Ishikawa (cell line): ENCODE measurements around the gene PMIS2.

Source experiments
- CEBPB ChIP-seq: IDR thresholded peaks from 2 replicates; pipeline ENCODE4 v1.6.1; 2012
- EGR1 ChIP-seq: IDR thresholded peaks from 2 replicates; pipeline ENCODE4 v1.6.1; 2012
- EP300 ChIP-seq: IDR thresholded peaks from 2 replicates; pipeline ENCODE4 v1.6.1; 2012; ENCODE audit warnings: borderline replicate concordance
- FOXM1 ChIP-seq: IDR thresholded peaks from 2 replicates; pipeline ENCODE4 v1.6.1; 2012; ENCODE audit warnings: low read depth, borderline replicate concordance
- MAX ChIP-seq: IDR thresholded peaks from 2 replicates; pipeline ENCODE4 v1.6.1; 2012
- RAD21 ChIP-seq: IDR thresholded peaks from 2 replicates; pipeline ENCODE4 v1.6.1; 2012; ENCODE audit warnings: low read depth
- TAF1 ChIP-seq: IDR thresholded peaks from 2 replicates; pipeline ENCODE4 v1.6.1; 2012; ENCODE audit warnings: low read depth, mild to moderate bottlenecking
- ZBTB7A ChIP-seq: IDR thresholded peaks from 2 replicates; pipeline ENCODE4 v1.6.1; 2012; ENCODE audit warnings: low read depth
- TF ChIP-seq, protein P1 (sequence below): IDR thresholded peaks from 2 replicates; pipeline ENCODE4 v1.6.1; 2012; ENCODE audit warnings: low read depth, mild to moderate bottlenecking

GRCh38 chr19:35560677-35561076, 25.3 kb upstream of the PMIS2 start:
- TF ChIP-seq TAF1, result no peak
- TF ChIP-seq EP300, result no peak
- no peak for TF ChIP-seq MAX
- TF ChIP-seq RAD21, result no peak
- no peak for TF ChIP-seq FOXM1
- TF ChIP-seq ZBTB7A, result no peak
- no peak for TF ChIP-seq CEBPB
- TF ChIP-seq, protein P1, sequence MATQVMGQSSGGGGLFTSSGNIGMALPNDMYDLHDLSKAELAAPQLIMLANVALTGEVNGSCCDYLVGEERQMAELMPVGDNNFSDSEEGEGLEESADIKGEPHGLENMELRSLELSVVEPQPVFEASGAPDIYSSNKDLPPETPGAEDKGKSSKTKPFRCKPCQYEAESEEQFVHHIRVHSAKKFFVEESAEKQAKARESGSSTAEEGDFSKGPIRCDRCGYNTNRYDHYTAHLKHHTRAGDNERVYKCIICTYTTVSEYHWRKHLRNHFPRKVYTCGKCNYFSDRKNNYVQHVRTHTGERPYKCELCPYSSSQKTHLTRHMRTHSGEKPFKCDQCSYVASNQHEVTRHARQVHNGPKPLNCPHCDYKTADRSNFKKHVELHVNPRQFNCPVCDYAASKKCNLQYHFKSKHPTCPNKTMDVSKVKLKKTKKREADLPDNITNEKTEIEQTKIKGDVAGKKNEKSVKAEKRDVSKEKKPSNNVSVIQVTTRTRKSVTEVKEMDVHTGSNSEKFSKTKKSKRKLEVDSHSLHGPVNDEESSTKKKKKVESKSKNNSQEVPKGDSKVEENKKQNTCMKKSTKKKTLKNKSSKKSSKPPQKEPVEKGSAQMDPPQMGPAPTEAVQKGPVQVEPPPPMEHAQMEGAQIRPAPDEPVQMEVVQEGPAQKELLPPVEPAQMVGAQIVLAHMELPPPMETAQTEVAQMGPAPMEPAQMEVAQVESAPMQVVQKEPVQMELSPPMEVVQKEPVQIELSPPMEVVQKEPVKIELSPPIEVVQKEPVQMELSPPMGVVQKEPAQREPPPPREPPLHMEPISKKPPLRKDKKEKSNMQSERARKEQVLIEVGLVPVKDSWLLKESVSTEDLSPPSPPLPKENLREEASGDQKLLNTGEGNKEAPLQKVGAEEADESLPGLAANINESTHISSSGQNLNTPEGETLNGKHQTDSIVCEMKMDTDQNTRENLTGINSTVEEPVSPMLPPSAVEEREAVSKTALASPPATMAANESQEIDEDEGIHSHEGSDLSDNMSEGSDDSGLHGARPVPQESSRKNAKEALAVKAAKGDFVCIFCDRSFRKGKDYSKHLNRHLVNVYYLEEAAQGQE, result no peak
- no peak for TF ChIP-seq EGR1
